NCI-H187 treated with DMSO at 0.1 percent for 48 hours (cell line): ENCODE measurements around the gene ARID1B.
"Not testable (repeated sequence)": the region's sequence is repeated elsewhere in the genome, so short reads cannot be mapped to it uniquely, and the experiment has no call there.

Source experiments
- DNase-seq: peaks from one replicate; lab custom pipeline; 2025; lab: John Stamatoyannopoulos, UW

Gene ARID1B

GRCh38 chr6:157134402-157135047, 357.3 kb downstream of the ARID1B start:
- DNase-seq, result no peak

GRCh38 chr6:157135691-157136090, 358.5 kb downstream of the ARID1B start:
- no peak for DNase-seq

GRCh38 chr6:157137501-157137900, 360.3 kb downstream of the ARID1B start:
- DNase-seq, result no peak

- no peak for DNase-seq
Measured at GRCh38 chr6:157139054-157139708, 362.0 kb downstream of the ARID1B start.

GRCh38 chr6:157143171-157143889, 366.2 kb downstream of the ARID1B start:
- no peak for DNase-seq

GRCh38 chr6:157143890-157144798, 367.0 kb downstream of the ARID1B start:
- no peak for DNase-seq

- no peak for DNase-seq
Measured at GRCh38 chr6:157144859-157145568, 367.8 kb downstream of the ARID1B start.

- DNase-seq, result no peak
Measured at GRCh38 chr6:157145656-157146285, 368.6 kb downstream of the ARID1B start.

- DNase-seq, result not testable (repeated sequence)
Measured at GRCh38 chr6:157147054-157148026, 370.2 kb downstream of the ARID1B start.

GRCh38 chr6:157148391-157149323, 371.5 kb downstream of the ARID1B start:
- no peak for DNase-seq

GRCh38 chr6:157150076-157150475, 372.9 kb downstream of the ARID1B start:
- no peak for DNase-seq

- no peak for DNase-seq
Measured at GRCh38 chr6:157151029-157151428, 373.9 kb downstream of the ARID1B start.

GRCh38 chr6:157151989-157152388, 374.8 kb downstream of the ARID1B start:
- no peak for DNase-seq

- DNase-seq, result no peak
Measured at GRCh38 chr6:157152556-157152955, 375.4 kb downstream of the ARID1B start.

GRCh38 chr6:157155804-157156203, 378.6 kb downstream of the ARID1B start:
- DNase-seq, result no peak

GRCh38 chr6:157157258-157157657, 380.1 kb downstream of the ARID1B start:
- DNase-seq, result peak; percentile 4

GRCh38 chr6:157158456-157158855, 381.3 kb downstream of the ARID1B start:
- no peak for DNase-seq

GRCh38 chr6:157158897-157159296, 381.7 kb downstream of the ARID1B start:
- DNase-seq, result no peak

GRCh38 chr6:157159348-157159747, 382.2 kb downstream of the ARID1B start:
- DNase-seq, result no peak
